Mucosa of descending colon (tissue), 3 donors: ENCODE data around the gene TYMP. TPM values are rescaled to one million over a fixed set of nuclear protein-coding genes. Genes with fewer than 3 reads are reported as not detected.
"Not testable (repeated sequence)": the region's sequence is repeated elsewhere in the genome, so short reads cannot be mapped to it uniquely, and the experiment has no call there.

Source experiments
- ATAC-seq: fragments of 200-7000 bp; cut with Tn5 transposase; one replicate; pipeline ENCODE4 v1.9.1; 2020; ENCODE audit warnings: mild to moderate bottlenecking, moderate library complexity
- DNase-seq, 3 donors: peaks; one replicate each; pipeline ENCODE4 v3.0.0-alpha.2; 2020
- H3K36me3 ChIP-seq: fragments of 200-600 bp; one replicate; pipeline ENCODE4 v1.8.0; 2021; ENCODE audit warnings: low read depth, mild to moderate bottlenecking
- H3K4me1 ChIP-seq: fragments of 200-600 bp; one replicate; pipeline ENCODE4 v1.8.0; 2021; ENCODE audit warnings: low read depth, mild to moderate bottlenecking
- H3K4me3 ChIP-seq: fragments of 200-600 bp; one replicate; pipeline ENCODE4 v1.8.0; 2021; ENCODE audit warnings: mild to moderate bottlenecking
- H3K9me3 ChIP-seq: fragments of 200-600 bp; one replicate; pipeline ENCODE4 v1.8.0; 2021; ENCODE audit warnings: mild to moderate bottlenecking
- CTCF ChIP-seq: fragments of 200-600 bp; IDR thresholded peaks from one replicate; pipeline ENCODE4 v1.8.0; 2022; ENCODE audit warnings: antibody characterized with exemption, mild to moderate bottlenecking
- intact Hi-C, 2 donors: fragments of 100-400 bp; cut with DNase I in 1 of 2; cut with micrococcal nuclease in 1 of 2; formaldehyde crosslinking; loops; one replicate each; pipeline versions ENCODE4 v1.11.0 to v1.11.1; 2022; cut with DNase I, micrococcal nuclease
- total RNA-seq, 3 donors: library from RNA; stranded (reverse); fragmentation: NEBNext Ultra II Directional in 2 of 3; extraction: Animal tissue kit (Norgen Biotek cat#: 25700) in 2 of 3; gene quantifications; one replicate each; pipeline versions ENCODE4 v1.2.1 to v1.2.4, GENCODE V29; 2021 to 2023
- donor health status: DM: no; HTN: no; CAD: no; lungs with moderate emphysema.
- donor health status: DM: no; HTN: no; CAD: no.
- donor health status: DM: no; HTN: yes; CAD: no.

TYMP gene
- total RNA-seq, 3 donors from 2014 or later: 27.7 to 88.7 (median 34.8) TPM

DNA sequence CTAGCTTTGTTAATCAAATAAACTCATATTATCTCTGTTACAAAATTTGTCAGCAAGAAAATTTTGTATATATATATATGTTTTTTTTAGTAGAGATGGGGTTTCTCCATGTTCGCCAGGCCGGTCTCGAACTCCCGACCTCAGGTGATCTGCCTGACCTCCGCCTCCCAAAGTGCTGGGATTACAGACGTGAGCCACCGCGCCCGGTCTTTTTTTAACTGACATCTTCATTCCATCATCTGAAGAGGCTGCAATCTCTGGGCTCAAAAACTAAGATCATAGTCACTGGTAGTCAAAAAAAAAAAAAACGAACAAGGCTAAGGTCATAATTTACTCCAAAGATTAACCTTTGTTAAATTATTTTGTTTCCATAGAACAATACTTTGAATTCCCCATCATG is 10.6 kb upstream of the TYMP start:
- Histone ChIP-seq H3K4me3 (no peak overlapping the region), H3K9me3 (no peaks in the 10 kb centered on the region), H3K4me1 (peaks cover 19% of the 10 kb centered on the region), H3K36me3 (no peaks in the 10 kb centered on the region)
- intact Hi-C loops: no loop called here
- peak in 1 of 3 donors; percentile 25 for DNase-seq
- TF ChIP-seq CTCF: no peak
- no peak for ATAC-seq

DNA sequence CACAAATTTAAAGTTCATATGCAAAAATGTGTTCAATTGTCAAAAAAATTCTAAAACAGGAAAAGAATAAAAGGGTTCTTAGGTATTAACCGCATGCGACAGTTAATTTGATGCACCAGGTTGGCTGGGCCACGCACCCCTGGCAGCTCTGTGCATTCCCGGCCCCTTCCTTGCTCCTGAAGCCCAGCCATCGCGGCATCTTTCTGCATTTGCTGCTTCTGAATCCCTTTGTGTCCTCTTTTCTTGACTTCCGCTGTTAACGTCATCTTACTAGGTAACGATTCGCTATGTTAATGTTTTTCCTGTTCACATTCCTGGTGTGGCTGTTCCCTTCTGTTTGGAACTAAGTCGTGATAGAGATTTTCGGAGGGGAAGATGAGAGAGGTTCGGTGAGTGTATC is 8.0 kb upstream of the TYMP start:
- Histone ChIP-seq H3K36me3 (no peaks in the 10 kb centered on the region), H3K4me1 (peaks cover 21% of the 10 kb centered on the region), H3K4me3 (no peak overlapping the region), H3K9me3 (no peaks in the 10 kb centered on the region)
- no peak for ATAC-seq
- intact Hi-C loops: no loop called here
- TF ChIP-seq CTCF: no peak
- DNase-seq: peak in 2 of 3 donors; percentile 21 to 35

- Histone ChIP-seq H3K4me3 (no peak overlapping the region), H3K9me3 (no peaks in the 10 kb centered on the region), H3K4me1 (peaks cover 21% of the 10 kb centered on the region), H3K36me3 (no peaks in the 10 kb centered on the region)
- intact Hi-C loops: no loop called here
- ATAC-seq (no peak), DNase-seq (no peak)
- no peak for TF ChIP-seq CTCF
Measured at GRCh38 chr22:50536226-50536625, 6.4 kb upstream of the TYMP start.

- TF ChIP-seq CTCF: no peak
- H3K4me1 ChIP-seq: peaks cover 29% of the 10 kb centered on the region
- DNase-seq: peak in 1 of 3 donors; percentile 15
Measured at GRCh38 chr22:50535113-50535512, 5.3 kb upstream of the TYMP start.

GRCh38 chr22:50533856-50534711 is 4.3 kb upstream of the TYMP start:
- DNase-seq: peak in 2 of 3 donors; percentile 41 to 62
- intact Hi-C loops, H3K9me3 ChIP-seq, ATAC-seq, H3K36me3 ChIP-seq, H3K4me3 ChIP-seq: not testable (repeated sequence)
- H3K4me1 ChIP-seq: peaks cover 25% of the 10 kb centered on the region

More at GRCh38 chr22:50535113-50535512, 5.3 kb upstream of the TYMP start:
- intact Hi-C loops: no loop called here
- no peak overlapping the region for H3K4me3 ChIP-seq
- H3K9me3 ChIP-seq: no peaks in the 10 kb centered on the region
- H3K36me3 ChIP-seq: no peaks in the 10 kb centered on the region
- no peak for ATAC-seq
